Activated B cell treated with CpG ODN at 0.5 μM for 24 hours (primary cell): Measurements from ENCODE around the gene PPP6R2. TPM values are rescaled to one million over a fixed set of nuclear protein-coding genes. Genes with fewer than 3 reads are reported as not detected.
A peak's percentile ranks its signal among the peaks of the same experiment; 100 is the strongest.

Experiments
- ATAC-seq: fragments of 200-7000 bp; cut with Tn5 transposase; one replicate; pipeline ENCODE4 v1.10.0; 2021; ENCODE audit warnings: low read depth, mild to moderate bottlenecking, moderate library complexity
- CTCF ChIA-PET: fragments of 350-600 bp; sonication (Branson Sonifier 250); formaldehyde crosslinking; loops from one replicate; lab custom pipeline; 2021; ENCODE audit warnings: antibody characterized with exemption; lab: Charles Lee
- POLR2A ChIA-PET: fragments of 350-600 bp; sonication (Branson Sonifier 250); formaldehyde crosslinking; loops from one replicate; lab custom pipeline; 2021; ENCODE audit warnings: antibody characterized with exemption; lab: Charles Lee
- DNase-seq: peaks from one replicate; pipeline ENCODE4 v3.0.0; 2022
- H3K27ac Mint-ChIP-seq: one replicate; pipeline ENCODE4 v1.8.0; 2020; ENCODE audit warnings: mixed read lengths
- H3K27me3 Mint-ChIP-seq: one replicate; pipeline ENCODE4 v1.8.0; 2021; ENCODE audit warnings: mixed read lengths
- H3K36me3 Mint-ChIP-seq: one replicate; pipeline ENCODE4 v1.8.0; 2021; ENCODE audit warnings: low read depth, mixed read lengths
- H3K4me1 Mint-ChIP-seq: one replicate; pipeline ENCODE4 v1.8.0; 2021; ENCODE audit warnings: mixed read lengths
- H3K4me3 Mint-ChIP-seq: one replicate; pipeline ENCODE4 v1.8.0; 2020; ENCODE audit warnings: mild to moderate bottlenecking, mixed read lengths
- H3K9me3 Mint-ChIP-seq: one replicate; pipeline ENCODE4 v1.8.0; 2020; ENCODE audit warnings: mixed read lengths
- CTCF ChIP-seq: fragments of 200-600 bp; IDR thresholded peaks from one replicate; pipeline ENCODE4 v1.8.0; 2022; ENCODE audit warnings: antibody characterized with exemption, mild to moderate bottlenecking
- intact Hi-C: fragments of 100-400 bp; cut with micrococcal nuclease; formaldehyde crosslinking; loops from one replicate; pipeline ENCODE4 v1.15.1; 2024
- total RNA-seq: library from RNA; stranded (reverse); gene quantifications from 2 replicates; pipeline ENCODE4 v1.2.3, GENCODE V29; 2022

The PPP6R2 gene
- total RNA-seq, 1 donor from 2014 or later = 77.3 TPM

- CTCF ChIA-PET = no interaction called here
- intact Hi-C loops = no loop called here
- Mint-ChIP-seq H3K27me3 (no peaks in the 10 kb centered on the region), H3K9me3 (no peaks in the 10 kb centered on the region), H3K4me1 (peaks cover 12% of the 10 kb centered on the region), H3K27ac (no peak overlapping the region), H3K4me3 (no peak overlapping the region), H3K36me3 (no peaks in the 10 kb centered on the region)
- no peak for TF ChIP-seq CTCF
- DNase-seq (no peak), ATAC-seq (no peak)
- POLR2A ChIA-PET = no interaction called here
These were observed 145.8 kb downstream of the PPP6R2 start for GRCh38 chr22:50488886-50489285.

GRCh38 chr22:50489363-50490243 is 146.5 kb downstream of the PPP6R2 start:
- intact Hi-C loops = no loop called here
- peaks cover 7% of the 10 kb centered on the region for H3K4me1 Mint-ChIP-seq
- H3K36me3 Mint-ChIP-seq = no peaks in the 10 kb centered on the region
- TF ChIP-seq CTCF = no peak
- ATAC-seq = no peak
- H3K27ac Mint-ChIP-seq = no peak overlapping the region
- no peak overlapping the region for H3K4me3 Mint-ChIP-seq
- ChIA-PET POLR2A (no interaction called here), CTCF (no interaction called here)
- H3K9me3 Mint-ChIP-seq = no peaks in the 10 kb centered on the region
- no peaks in the 10 kb centered on the region for H3K27me3 Mint-ChIP-seq
- no peak for DNase-seq

GRCh38 chr22:50490531-50491308 is 147.6 kb downstream of the PPP6R2 start:
- H3K36me3 Mint-ChIP-seq = no peaks in the 10 kb centered on the region
- no peaks in the 10 kb centered on the region for H3K27me3 Mint-ChIP-seq
- H3K4me1 Mint-ChIP-seq = peaks cover 7% of the 10 kb centered on the region
- POLR2A ChIA-PET = interaction anchor here (1.2 kb wide), 2 partner anchors 12 to 20 kb away, joined by 4 to 9 read pairs; no protein-coding TSS in a partner anchor
- H3K9me3 Mint-ChIP-seq = no peaks in the 10 kb centered on the region
- CTCF ChIA-PET = no interaction called here
- peak overlapping the region; percentile 38 for H3K4me3 Mint-ChIP-seq
- ATAC-seq = peak; percentile 25
- DNase-seq = no peak
- no peak for TF ChIP-seq CTCF
- intact Hi-C loops = no loop called here
- no peak overlapping the region for H3K27ac Mint-ChIP-seq

Other genes starting within 250 kb of the PPP6R2 start
- 0.27 and 0.44 TPM in 2 replicates for gene PANX2, start 172.6 kb upstream of the PPP6R2 start, total RNA-seq
- gene TRABD, start 157.4 kb upstream of the PPP6R2 start, total RNA-seq = 80.6 and 86.4 TPM in 2 replicates
- gene SELENOO, start 142.3 kb upstream of the PPP6R2 start, total RNA-seq = 33.9 and 39.0 TPM in 2 replicates
- gene TUBGCP6, start 98.3 kb upstream of the PPP6R2 start, total RNA-seq = 87.5 and 103 TPM in 2 replicates
- 65.0 and 68.2 TPM in 2 replicates for gene HDAC10, start 92.1 kb upstream of the PPP6R2 start, total RNA-seq
- 4.1 and 4.4 TPM in 2 replicates for gene MAPK12, start 81.6 kb upstream of the PPP6R2 start, total RNA-seq
- gene MAPK11, start 72.9 kb upstream of the PPP6R2 start, total RNA-seq = 10.7 and 11.3 TPM in 2 replicates
- 18.6 and 20.6 TPM in 2 replicates for gene PLXNB2, start 35.7 kb upstream of the PPP6R2 start, total RNA-seq
- gene DENND6B, start 16.3 kb upstream of the PPP6R2 start, total RNA-seq = 3.2 and 5.2 TPM in 2 replicates
- 114 and 144 TPM in 2 replicates for gene SBF1, start 131.7 kb downstream of the PPP6R2 start, total RNA-seq
- 5.1 and 5.2 TPM in 2 replicates for gene ADM2, start 138.2 kb downstream of the PPP6R2 start, total RNA-seq
- gene MIOX, start 143.5 kb downstream of the PPP6R2 start, total RNA-seq = 0.15 and 0.22 TPM in 2 replicates
- gene LMF2, start 164.4 kb downstream of the PPP6R2 start, total RNA-seq = 76.6 and 81.0 TPM in 2 replicates
- 63.9 and 68.2 TPM in 2 replicates for gene NCAPH2, start 164.9 kb downstream of the PPP6R2 start, total RNA-seq
- gene SCO2, start 182.3 kb downstream of the PPP6R2 start, total RNA-seq = 7.1 and 11.6 TPM in 2 replicates
- gene TYMP, start 186.7 kb downstream of the PPP6R2 start, total RNA-seq = 91.8 and 92.9 TPM in 2 replicates
- 4.9 and 5.2 TPM in 2 replicates for gene KLHDC7B, start 202.6 kb downstream of the PPP6R2 start, total RNA-seq
- gene SYCE3, start 219.6 kb downstream of the PPP6R2 start, total RNA-seq = not detected in 2 replicates
- 32.2 and 33.5 TPM in 2 replicates for gene CPT1B, start 235.1 kb downstream of the PPP6R2 start, total RNA-seq
- gene CHKB, start 239.5 kb downstream of the PPP6R2 start, total RNA-seq = 138 and 158 TPM in 2 replicates